Panc1 (cell line): ENCODE results near the gene FRMD7. TPM values are rescaled to one million over a fixed set of nuclear protein-coding genes. Genes with fewer than 3 reads are reported as not detected.

ENCODE experiments used
- ATAC-seq: fragments of 200-7000 bp; cut with Tn5 transposase; 2 replicates; pipeline ENCODE4 v1.9.1; 2020; ENCODE audit warnings: mild to moderate bottlenecking, moderate library complexity
- BruUV-seq: library from RNA; stranded (reverse); fragments of 400-500 nt; replicated peaks from 2 replicates; lab custom pipeline; 2021; lab: Mats Ljungman, UMichigan
- CTCF ChIA-PET: fragments of 300-600 bp; sonication (Branson Sonifier 250); formaldehyde crosslinking; loops from one replicate; lab custom pipeline; 2022; ENCODE audit warnings: antibody characterized with exemption; lab: Charles Lee
- POLR2A ChIA-PET: fragments of 300-600 bp; sonication (Branson Sonifier 250); formaldehyde crosslinking; loops from one replicate; lab custom pipeline; 2022; ENCODE audit warnings: antibody characterized with exemption; lab: Charles Lee
- DNase-seq: peaks from one replicate; pipeline ENCODE4 v3.0.0-alpha.2; 2010; ENCODE audit warnings: low read depth, low spot score
- H3K27ac ChIP-seq: 2 replicates; pipeline ENCODE4 v1.5.1; 2011; ENCODE audit warnings: mild to moderate bottlenecking, low read length, inconsistent platforms
- H3K27me3 ChIP-seq: fragments of 200-500 bp; sonication (Bioruptor generic); 2 replicates; pipeline ENCODE4 v1.6.0; 2014; ENCODE audit warnings: low read length, inconsistent platforms; ENCODE audit not compliant: control insufficient read depth, insufficient read depth
- H3K36me3 ChIP-seq: fragments of 200-500 bp; sonication (Bioruptor generic); 2 replicates; pipeline ENCODE4 v1.5.1; 2014; ENCODE audit warnings: inconsistent platforms, mild to moderate bottlenecking, low read length, moderate library complexity; ENCODE audit not compliant: control insufficient read depth, insufficient read depth
- H3K4me1 ChIP-seq: 2 replicates; pipeline ENCODE4 v1.5.1; 2011; ENCODE audit warnings: inconsistent platforms, mild to moderate bottlenecking, low read length, moderate library complexity; ENCODE audit not compliant: control insufficient read depth, insufficient read depth
- H3K4me3 ChIP-seq, 2 experiments: 2 replicates each; pipeline ENCODE4 v1.5.1; 2011 to 2012; ENCODE audit warnings: low read depth in 2 of 2, low read length in 2 of 2, mild to moderate bottlenecking in 2 of 2, inconsistent platforms in 1 of 2, moderate library complexity in 1 of 2
- H3K9me3 ChIP-seq: fragments of 200-500 bp; sonication (Bioruptor generic); 2 replicates; pipeline ENCODE4 v1.5.1; 2014; ENCODE audit warnings: low read depth, mild to moderate bottlenecking, inconsistent platforms, low read length, moderate library complexity; ENCODE audit not compliant: control insufficient read depth, insufficient read depth
- CTCF ChIP-seq: fragments of 450-650 bp; IDR thresholded peaks from 2 replicates; pipeline ENCODE4 v1.5.1; 2017; ENCODE audit warnings: mild to moderate bottlenecking
- POLR2AphosphoS5 ChIP-seq: IDR thresholded peaks from 2 replicates; pipeline ENCODE4 v1.6.1; 2012; ENCODE audit warnings: mild to moderate bottlenecking, low read depth, low read length, moderate library complexity
- SIN3A ChIP-seq: IDR thresholded peaks from 2 replicates; pipeline ENCODE4 v1.6.1; 2012; ENCODE audit warnings: low read depth, mild to moderate bottlenecking, low read length, moderate library complexity, borderline replicate concordance; ENCODE audit not compliant: insufficient read depth
- TCF7L2 ChIP-seq: IDR thresholded peaks from 2 replicates; pipeline ENCODE4 v1.6.1; 2011; ENCODE audit warnings: mild to moderate bottlenecking, low read depth, low read length, inconsistent platforms
- in situ Hi-C: cut with HindIII; loops from 2 replicates; pipeline ENCODE4 v1.10.0; 2016; ENCODE audit warnings: low sequenced_read_pairs, low pct_unique_long_range_greater_than_20kb
- intact Hi-C: fragments of 100-400 bp; cut with micrococcal nuclease; formaldehyde crosslinking; loops from one replicate; pipeline ENCODE4 v1.10.0; 2022; ENCODE audit not compliant: unreplicated experiment
- total RNA-seq: library from RNA; stranded (reverse); gene quantifications from one replicate; pipeline ENCODE4 v1.2.1, GENCODE V29; 2021; ENCODE audit not compliant: unreplicated experiment
- TF ChIP-seq, protein P1 (sequence below), 2 experiments: IDR thresholded peaks; 2 replicates each; pipeline ENCODE4 v1.6.1; 2011 to 2012; ENCODE audit warnings: low read depth in 2 of 2, control low read depth in 1 of 2, low read length in 1 of 2, mild to moderate bottlenecking in 1 of 2, moderate library complexity in 1 of 2; ENCODE audit not compliant: insufficient read depth in 1 of 2

Gene FRMD7
- total RNA-seq, 1 experiment from 2014 or later: not detected

DNA sequence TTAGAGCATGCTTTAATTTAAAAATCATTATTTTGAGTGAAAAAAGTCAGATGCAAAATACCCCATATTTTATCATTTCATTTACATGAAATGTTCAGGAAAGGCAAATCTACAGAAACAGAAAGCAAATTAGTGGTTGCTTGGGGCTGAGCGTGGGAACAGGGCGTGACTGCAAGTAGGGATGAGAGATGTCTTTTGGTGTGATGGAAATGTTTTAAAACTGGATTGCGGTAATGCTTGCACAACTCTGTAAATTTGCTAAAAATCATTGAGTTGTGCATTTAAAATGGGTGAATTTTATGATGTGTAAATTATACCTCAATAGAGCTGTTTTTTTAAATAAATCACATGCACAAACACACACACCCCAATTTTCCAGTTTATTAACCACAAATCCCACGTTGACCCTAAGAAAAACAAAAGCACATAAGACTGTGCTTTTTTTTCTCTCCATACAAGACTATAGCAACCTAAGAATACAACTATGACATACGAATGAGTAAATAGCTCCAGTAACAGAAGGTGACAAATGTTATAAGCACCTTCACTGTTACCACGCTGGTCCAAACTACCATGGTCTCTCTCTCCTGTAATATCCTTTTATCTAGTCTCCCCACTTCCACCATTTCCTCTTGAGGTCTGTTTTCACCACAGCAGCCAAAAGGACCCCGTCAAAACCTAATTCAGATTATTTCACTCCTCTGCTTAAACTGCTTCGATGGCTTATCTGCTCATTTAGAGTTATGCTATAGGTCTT lies 37.2 kb downstream of the FRMD7 start:
- Histone ChIP-seq H3K27ac (no peak overlapping the region), H3K9me3 (no peaks in the 10 kb centered on the region), H3K4me3 (no peak overlapping the region), H3K27me3 (peaks cover 3% of the 10 kb centered on the region; the same call in 1 of the 2 replicates), H3K4me1 (no peaks in the 10 kb centered on the region), H3K36me3 (no peaks in the 10 kb centered on the region)
- intact Hi-C loops: loop anchor here (10.0 kb wide), 1 partner anchor 534 kb away; no protein-coding TSS in a partner anchor
- DNase-seq: no peak
- TF ChIP-seq, protein P1, sequence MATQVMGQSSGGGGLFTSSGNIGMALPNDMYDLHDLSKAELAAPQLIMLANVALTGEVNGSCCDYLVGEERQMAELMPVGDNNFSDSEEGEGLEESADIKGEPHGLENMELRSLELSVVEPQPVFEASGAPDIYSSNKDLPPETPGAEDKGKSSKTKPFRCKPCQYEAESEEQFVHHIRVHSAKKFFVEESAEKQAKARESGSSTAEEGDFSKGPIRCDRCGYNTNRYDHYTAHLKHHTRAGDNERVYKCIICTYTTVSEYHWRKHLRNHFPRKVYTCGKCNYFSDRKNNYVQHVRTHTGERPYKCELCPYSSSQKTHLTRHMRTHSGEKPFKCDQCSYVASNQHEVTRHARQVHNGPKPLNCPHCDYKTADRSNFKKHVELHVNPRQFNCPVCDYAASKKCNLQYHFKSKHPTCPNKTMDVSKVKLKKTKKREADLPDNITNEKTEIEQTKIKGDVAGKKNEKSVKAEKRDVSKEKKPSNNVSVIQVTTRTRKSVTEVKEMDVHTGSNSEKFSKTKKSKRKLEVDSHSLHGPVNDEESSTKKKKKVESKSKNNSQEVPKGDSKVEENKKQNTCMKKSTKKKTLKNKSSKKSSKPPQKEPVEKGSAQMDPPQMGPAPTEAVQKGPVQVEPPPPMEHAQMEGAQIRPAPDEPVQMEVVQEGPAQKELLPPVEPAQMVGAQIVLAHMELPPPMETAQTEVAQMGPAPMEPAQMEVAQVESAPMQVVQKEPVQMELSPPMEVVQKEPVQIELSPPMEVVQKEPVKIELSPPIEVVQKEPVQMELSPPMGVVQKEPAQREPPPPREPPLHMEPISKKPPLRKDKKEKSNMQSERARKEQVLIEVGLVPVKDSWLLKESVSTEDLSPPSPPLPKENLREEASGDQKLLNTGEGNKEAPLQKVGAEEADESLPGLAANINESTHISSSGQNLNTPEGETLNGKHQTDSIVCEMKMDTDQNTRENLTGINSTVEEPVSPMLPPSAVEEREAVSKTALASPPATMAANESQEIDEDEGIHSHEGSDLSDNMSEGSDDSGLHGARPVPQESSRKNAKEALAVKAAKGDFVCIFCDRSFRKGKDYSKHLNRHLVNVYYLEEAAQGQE (IDR thresholded peaks at IDR 0.05; ENCODE audit: insufficient read depth in 1 of 2, low read depth in 2 of 2, low read length in 1 of 2): no peak
- TF ChIP-seq POLR2AphosphoS5 (no peak), CTCF (no peak), SIN3A (no peak), TCF7L2 (no peak)
- POLR2A ChIA-PET: no interaction called here
- CTCF ChIA-PET: no interaction called here
- ATAC-seq: no peak
- no TSS peak for BruUV-seq
- in situ Hi-C loops: no loop called here

GRCh38 chrX:132088864-132089263 lies 39.0 kb downstream of the FRMD7 start:
- no peaks in the 10 kb centered on the region for H3K36me3 ChIP-seq
- ATAC-seq: no peak
- H3K4me1 ChIP-seq: no peaks in the 10 kb centered on the region
- H3K9me3 ChIP-seq: no peaks in the 10 kb centered on the region
- DNase-seq: no peak
- H3K27me3 ChIP-seq: peaks cover 2% of the 10 kb centered on the region; the same call in 1 of the 2 replicates
- TF ChIP-seq TCF7L2 (no peak), CTCF (no peak), SIN3A (no peak), POLR2AphosphoS5 (no peak)
- TF ChIP-seq, protein P1 (IDR thresholded peaks at IDR 0.05; ENCODE audit: insufficient read depth in 1 of 2, low read depth in 2 of 2, low read length in 1 of 2): no peak
- ChIA-PET CTCF (no interaction called here), POLR2A (no interaction called here)
- H3K27ac ChIP-seq: no peak overlapping the region
- no TSS peak for BruUV-seq
- H3K4me3 ChIP-seq: no peak overlapping the region
- in situ Hi-C loops (no loop called here), intact Hi-C loops (no loop called here)
